Activated T-helper 1 cell treated with anti-CD3 and anti-CD28 coated beads, Interleukin-12 subunit alpha, Interleukin-12 subunit beta, Interleukin-2, Interleukin-4 antibody, amounts not matched to agents 30 ng/mL and 10 ng/mL and 1 ng/mL, durations not matched to agents 14 hours and 24 hours and 36 hours (primary cell): ENCODE measurements around the gene SPATS2. TPM values are rescaled to one million over a fixed set of nuclear protein-coding genes. Genes with fewer than 3 reads are reported as not detected.

Source experiments
- DNase-seq: peaks from one replicate; pipeline ENCODE4 v3.0.0; 2021; ENCODE audit warnings: low spot score
- H3K27ac Mint-ChIP-seq: one replicate; pipeline ENCODE4 v1.8.0; 2021; ENCODE audit warnings: mild to moderate bottlenecking, mixed read lengths
- H3K27me3 Mint-ChIP-seq: one replicate; pipeline ENCODE4 v1.8.0; 2022; ENCODE audit warnings: mild to moderate bottlenecking, moderate library complexity, mixed read lengths; ENCODE audit not compliant: insufficient read depth
- H3K36me3 Mint-ChIP-seq: one replicate; pipeline ENCODE4 v1.8.0; 2021; ENCODE audit warnings: low read depth, mixed read lengths
- H3K4me1 Mint-ChIP-seq: one replicate; pipeline ENCODE4 v1.8.0; 2021; ENCODE audit warnings: low read depth, mixed read lengths
- H3K4me3 Mint-ChIP-seq: one replicate; pipeline ENCODE4 v1.8.0; 2021; ENCODE audit warnings: mild to moderate bottlenecking, moderate library complexity, mixed read lengths
- H3K9me3 Mint-ChIP-seq: one replicate; pipeline ENCODE4 v1.8.0; 2021; ENCODE audit warnings: mixed read lengths
- intact Hi-C: fragments of 100-400 bp; cut with micrococcal nuclease; formaldehyde crosslinking; loops from one replicate; pipeline ENCODE4 v1.15.1; 2024
- total RNA-seq: library from RNA; stranded (reverse); gene quantifications from 2 replicates; pipeline ENCODE4 v1.2.3, GENCODE V29; 2022

SPATS2 gene
- total RNA-seq, 1 donor from 2014 or later: 12.0 TPM

GRCh38 chr12:49347311-49348193, 19.7 kb upstream of the SPATS2 start:
- DNase-seq: peak; percentile 69
- H3K9me3 Mint-ChIP-seq: no peaks in the 10 kb centered on the region
- peaks cover 64% of the 10 kb centered on the region for H3K27me3 Mint-ChIP-seq
- H3K4me3 Mint-ChIP-seq: peak overlapping the region; percentile 79
- no peak overlapping the region for H3K27ac Mint-ChIP-seq
- no peaks in the 10 kb centered on the region for H3K36me3 Mint-ChIP-seq
- H3K4me1 Mint-ChIP-seq: peaks cover 25% of the 10 kb centered on the region
- intact Hi-C loops: loop anchor here (1.0 to 2.0 kb wide), 2 partner anchors 15 to 59 kb away; no protein-coding TSS in a partner anchor

DNA sequence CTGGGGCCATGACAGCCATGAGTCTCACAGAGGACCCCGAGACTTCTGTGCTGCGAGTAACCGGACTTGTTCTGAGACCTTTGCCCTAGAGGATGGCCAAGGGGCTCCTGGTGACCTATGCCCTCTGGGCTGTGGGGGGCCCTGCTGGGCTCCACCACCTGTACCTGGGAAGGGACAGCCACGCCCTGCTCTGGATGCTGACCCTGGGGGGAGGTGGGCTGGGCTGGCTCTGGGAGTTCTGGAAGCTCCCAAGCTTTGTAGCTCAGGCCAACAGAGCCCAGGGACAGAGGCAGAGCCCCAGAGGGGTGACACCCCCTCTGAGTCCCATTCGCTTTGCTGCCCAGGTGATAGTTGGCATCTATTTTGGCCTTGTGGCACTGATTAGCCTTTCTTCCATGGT, 18.5 kb upstream of the SPATS2 start:
- H3K27me3 Mint-ChIP-seq: peaks cover 64% of the 10 kb centered on the region
- intact Hi-C loops: no loop called here
- no peak overlapping the region for H3K27ac Mint-ChIP-seq

GRCh38 chr12:49349266-49349665, 18.0 kb upstream of the SPATS2 start:
- Mint-ChIP-seq H3K27me3 (peaks cover 59% of the 10 kb centered on the region), H3K36me3 (no peaks in the 10 kb centered on the region), H3K27ac (no peak overlapping the region), H3K4me1 (peaks cover 15% of the 10 kb centered on the region), H3K4me3 (no peak overlapping the region), H3K9me3 (no peaks in the 10 kb centered on the region)
- intact Hi-C loops: no loop called here
- DNase-seq: no peak

More for the DNA sequence above, 18.5 kb upstream of the SPATS2 start:
- H3K36me3 Mint-ChIP-seq: no peaks in the 10 kb centered on the region
- DNase-seq: no peak
- H3K9me3 Mint-ChIP-seq: no peaks in the 10 kb centered on the region
- H3K4me1 Mint-ChIP-seq: peaks cover 15% of the 10 kb centered on the region
- no peak overlapping the region for H3K4me3 Mint-ChIP-seq

DNA sequence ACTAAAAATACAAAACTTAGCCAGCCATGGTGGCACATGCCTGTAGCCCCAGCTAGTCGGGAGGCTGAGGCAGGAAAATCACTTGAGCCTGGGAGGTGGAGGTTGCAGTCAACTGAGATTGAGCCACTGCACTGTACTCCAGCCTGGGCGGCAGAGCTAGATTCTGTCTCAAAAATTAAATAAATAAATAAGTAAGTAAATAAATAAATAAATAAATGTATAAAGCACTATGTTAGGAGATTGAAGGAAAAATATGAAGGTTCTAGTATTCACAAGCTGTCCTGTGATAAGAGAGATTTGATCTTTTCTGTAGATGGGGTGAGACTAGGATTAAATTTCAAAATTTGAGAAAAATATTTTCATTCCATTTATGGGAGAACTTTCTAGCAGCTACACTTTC, 14.9 kb upstream of the SPATS2 start:
- Mint-ChIP-seq H3K4me1 (peaks cover 2% of the 10 kb centered on the region), H3K4me3 (no peak overlapping the region), H3K27me3 (peaks cover 56% of the 10 kb centered on the region), H3K9me3 (no peaks in the 10 kb centered on the region), H3K27ac (no peak overlapping the region), H3K36me3 (no peaks in the 10 kb centered on the region)
- no peak for DNase-seq
- intact Hi-C loops: no loop called here

DNA sequence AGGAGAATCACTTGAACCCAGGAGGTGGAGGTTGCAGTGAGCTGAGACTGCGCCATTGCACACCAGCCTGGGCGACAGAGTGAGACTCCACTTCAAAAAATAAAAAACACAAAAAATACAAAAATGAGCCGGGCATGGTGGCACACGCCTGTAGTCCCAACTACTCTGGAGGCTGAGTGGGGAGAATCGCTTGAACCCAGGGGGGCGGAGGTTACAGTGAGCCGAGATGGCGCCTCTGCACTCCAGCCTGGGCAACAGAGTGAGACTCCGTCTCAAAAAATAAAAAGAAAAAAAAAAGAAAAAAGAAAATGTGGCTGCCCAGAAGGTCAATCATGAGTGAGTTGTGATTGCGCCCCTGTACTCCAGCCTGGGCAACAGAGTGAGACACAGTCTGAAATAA, 11.3 kb upstream of the SPATS2 start:
- peaks cover 10% of the 10 kb centered on the region for H3K4me1 Mint-ChIP-seq

GRCh38 chr12:49357103-49357678, 10.1 kb upstream of the SPATS2 start:
- intact Hi-C loops: loop anchor here (5.0 kb wide), 1 partner anchor 350 kb away; the partner anchor contains the start of gene FMNL3
- Mint-ChIP-seq H3K4me3 (no peak overlapping the region), H3K9me3 (no peaks in the 10 kb centered on the region), H3K4me1 (peaks cover 10% of the 10 kb centered on the region), H3K36me3 (no peaks in the 10 kb centered on the region), H3K27me3 (peaks cover 37% of the 10 kb centered on the region), H3K27ac (no peak overlapping the region)
- no peak for DNase-seq

More for the DNA sequence above, 11.3 kb upstream of the SPATS2 start:
- DNase-seq: no peak
- intact Hi-C loops: loop anchor here (5.0 kb wide), 1 partner anchor 351 kb away; the partner anchor contains the start of gene FMNL3
- Mint-ChIP-seq H3K36me3 (no peaks in the 10 kb centered on the region), H3K27me3 (peaks cover 45% of the 10 kb centered on the region), H3K4me3 (no peak overlapping the region), H3K9me3 (no peaks in the 10 kb centered on the region), H3K27ac (no peak overlapping the region)

- peaks cover 27% of the 10 kb centered on the region for H3K27me3 Mint-ChIP-seq
- intact Hi-C loops: loop anchor here (1.0 to 5.0 kb wide), 4 partner anchors 156 to 349 kb away; partner anchors contain the start of gene FMNL3
- H3K4me3 Mint-ChIP-seq: no peak overlapping the region
- H3K4me1 Mint-ChIP-seq: peaks cover 10% of the 10 kb centered on the region
- DNase-seq: peak; percentile 37
- H3K9me3 Mint-ChIP-seq: no peaks in the 10 kb centered on the region
- no peaks in the 10 kb centered on the region for H3K36me3 Mint-ChIP-seq
- H3K27ac Mint-ChIP-seq: no peak overlapping the region
Measured at GRCh38 chr12:49358483-49359141, 8.7 kb upstream of the SPATS2 start.

GRCh38 chr12:49359671-49360070, 7.6 kb upstream of the SPATS2 start:
- Mint-ChIP-seq H3K27ac (no peak overlapping the region), H3K4me3 (no peak overlapping the region), H3K36me3 (no peaks in the 10 kb centered on the region), H3K4me1 (peaks cover 10% of the 10 kb centered on the region), H3K27me3 (peaks cover 22% of the 10 kb centered on the region), H3K9me3 (no peaks in the 10 kb centered on the region)
- intact Hi-C loops: loop anchor here (5.0 kb wide), 1 partner anchor 348 kb away; the partner anchor contains the start of gene FMNL3
- no peak for DNase-seq

DNA sequence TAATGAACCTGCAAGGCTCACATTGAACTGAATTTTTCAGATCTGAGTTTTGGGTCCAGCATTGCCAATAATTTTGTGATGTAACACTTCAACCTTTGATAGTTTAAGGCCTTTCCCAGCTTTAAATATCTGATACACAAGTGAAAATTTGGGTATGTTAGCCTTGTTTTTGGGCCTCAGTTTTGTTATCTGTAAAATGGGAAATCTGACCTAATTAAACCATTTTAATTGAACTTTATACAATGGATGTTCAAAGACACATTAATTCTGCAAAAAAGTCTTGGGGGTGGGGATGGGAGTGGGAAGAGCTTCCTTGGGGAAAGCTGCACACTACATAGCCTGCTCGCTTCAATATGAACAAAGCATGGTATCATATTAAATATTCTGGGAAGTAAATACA, 5.2 kb upstream of the SPATS2 start:
- peaks cover 22% of the 10 kb centered on the region for H3K4me1 Mint-ChIP-seq
- DNase-seq: no peak
- H3K27me3 Mint-ChIP-seq: peaks cover 10% of the 10 kb centered on the region
- no peaks in the 10 kb centered on the region for H3K36me3 Mint-ChIP-seq
- no peak overlapping the region for H3K4me3 Mint-ChIP-seq
- no peaks in the 10 kb centered on the region for H3K9me3 Mint-ChIP-seq
- no peak overlapping the region for H3K27ac Mint-ChIP-seq
- intact Hi-C loops: no loop called here

GRCh38 chr12:49364989-49365388, 2.3 kb upstream of the SPATS2 start:
- H3K4me1 Mint-ChIP-seq: peaks cover 32% of the 10 kb centered on the region
- H3K27me3 Mint-ChIP-seq: no peaks in the 10 kb centered on the region
- no peaks in the 10 kb centered on the region for H3K36me3 Mint-ChIP-seq
- no peak for DNase-seq
- H3K9me3 Mint-ChIP-seq: no peaks in the 10 kb centered on the region
- intact Hi-C loops: loop anchor here (5.0 kb wide), 2 partner anchors 257 to 377 kb away; partner anchors contain the start of genes PRPF40B and TMBIM6
- no peak overlapping the region for H3K4me3 Mint-ChIP-seq
- no peak overlapping the region for H3K27ac Mint-ChIP-seq

GRCh38 chr12:49365542-49365941, 1.7 kb upstream of the SPATS2 start:
- Mint-ChIP-seq H3K36me3 (no peaks in the 10 kb centered on the region), H3K27ac (no peak overlapping the region), H3K27me3 (no peaks in the 10 kb centered on the region), H3K9me3 (no peaks in the 10 kb centered on the region), H3K4me1 (peaks cover 37% of the 10 kb centered on the region), H3K4me3 (peak overlapping the region; percentile 87)
- DNase-seq: no peak
- intact Hi-C loops: loop anchor here (5.0 kb wide), 2 partner anchors 257 to 377 kb away; partner anchors contain the start of genes PRPF40B and TMBIM6

DNA sequence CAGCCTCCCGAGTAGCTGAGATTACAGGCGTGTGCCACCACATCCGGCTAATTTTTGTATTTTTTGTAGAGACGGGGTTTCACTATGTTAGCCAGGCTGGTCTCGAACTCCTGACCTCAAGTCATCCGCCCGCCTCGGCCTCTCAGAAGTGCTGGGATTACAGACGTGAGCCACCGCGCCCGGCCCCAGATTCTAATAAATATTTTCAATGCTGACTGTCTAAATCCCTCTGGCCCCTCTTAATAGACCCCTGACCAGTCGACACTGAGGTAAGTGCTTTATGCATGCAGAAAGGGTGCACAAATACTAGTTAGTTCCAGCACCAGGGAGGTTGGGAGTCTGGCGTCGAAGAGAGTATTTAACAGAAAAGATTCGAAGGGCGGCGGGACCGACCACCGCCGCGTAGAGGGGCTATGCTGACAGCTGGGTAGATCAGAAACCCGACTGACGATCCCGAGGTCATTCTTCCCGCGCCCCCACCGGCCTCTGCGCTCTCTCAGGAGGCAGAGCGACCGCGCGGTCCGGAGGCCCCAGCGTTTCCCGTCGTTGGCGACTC, 1.1 kb upstream of the SPATS2 start:
- Mint-ChIP-seq H3K9me3 (no peaks in the 10 kb centered on the region), H3K4me1 (peaks cover 43% of the 10 kb centered on the region), H3K27me3 (no peaks in the 10 kb centered on the region), H3K4me3 (peak overlapping the region; percentile 87), H3K36me3 (peaks cover 1% of the 10 kb centered on the region), H3K27ac (peak overlapping the region; percentile 94)
- intact Hi-C loops: loop anchor here (1.0 to 5.0 kb wide), 6 partner anchors 23 to 475 kb away; partner anchors contain the start of genes PRPF40B, TMBIM6 and TROAP
- DNase-seq: no peak
